Keratinocyte (primary cell): ENCODE results near the gene F11R. TPM values are rescaled to one million over a fixed set of nuclear protein-coding genes. Genes with fewer than 3 reads are reported as not detected.

Experiments
- DNase-seq: peaks from one replicate; pipeline ENCODE4 v3.0.0-alpha.2; 2011; ENCODE audit warnings: low read depth, missing footprints, low spot score
- FAIRE-seq: peaks from 2 replicates; lab custom pipeline; 2011; peaks lifted over from hg19 to GRCh38; lab: Jason Lieb, UNC
- H2AFZ ChIP-seq: 2 replicates; pipeline ENCODE4 v1.6.0; 2012; ENCODE audit warnings: low read length, control low read depth, inconsistent platforms; ENCODE audit not compliant: control insufficient read depth
- H3K27ac ChIP-seq: 2 replicates; pipeline ENCODE4 v1.5.1; 2011; ENCODE audit warnings: low read length; ENCODE audit not compliant: control insufficient read depth, insufficient read depth
- H3K27me3 ChIP-seq: 3 replicates; pipeline ENCODE4 v1.6.0; 2011; ENCODE audit warnings: low read length; ENCODE audit not compliant: control insufficient read depth, insufficient read depth; ENCODE audit errors: extremely low read depth
- H3K36me3 ChIP-seq, 2 experiments: 2 replicates in 1 of 2; 3 replicates in 1 of 2; pipeline ENCODE4 v1.5.1; 2011; ENCODE audit warnings: low read length in 2 of 2, mild to moderate bottlenecking in 1 of 2; ENCODE audit not compliant: control insufficient read depth in 2 of 2, insufficient read depth in 2 of 2; ENCODE audit errors: extremely low read depth in 1 of 2
- H3K4me1 ChIP-seq: 3 replicates; pipeline ENCODE4 v1.5.1; 2011; ENCODE audit warnings: low read length; ENCODE audit not compliant: control insufficient read depth, insufficient read depth; ENCODE audit errors: extremely low read depth
- H3K4me2 ChIP-seq: 3 replicates; pipeline ENCODE4 v1.6.0; 2011; ENCODE audit warnings: low read depth, low read length; ENCODE audit not compliant: control insufficient read depth, insufficient read depth; ENCODE audit errors: extremely low read depth
- H3K4me3 ChIP-seq, 3 experiments: fragments of 200-600 bp in 1 of 3; sonication (generic) in 1 of 3; 2 replicates in 2 of 3; 3 replicates in 1 of 3; pipeline ENCODE4 v1.5.1; 2011 to 2016; ENCODE audit warnings: low read length in 3 of 3, mild to moderate bottlenecking in 3 of 3, control low read depth in 2 of 3, inconsistent platforms in 1 of 3, low read depth in 1 of 3, mixed read lengths in 1 of 3, mixed run types in 1 of 3, moderate library complexity in 1 of 3; ENCODE audit not compliant: control insufficient read depth in 2 of 3, insufficient read depth in 2 of 3; ENCODE audit errors: extremely low read depth in 1 of 3
- H3K79me2 ChIP-seq: 2 replicates; pipeline ENCODE4 v1.6.0; 2012; ENCODE audit warnings: low read length; ENCODE audit not compliant: control insufficient read depth, insufficient read depth
- H3K9ac ChIP-seq: 3 replicates; pipeline ENCODE4 v1.6.0; 2011; ENCODE audit warnings: low read length; ENCODE audit not compliant: control insufficient read depth, insufficient read depth; ENCODE audit errors: extremely low read depth
- H3K9me1 ChIP-seq: 3 replicates; pipeline ENCODE4 v1.6.0; 2011; ENCODE audit warnings: low read length; ENCODE audit not compliant: control insufficient read depth, insufficient read depth; ENCODE audit errors: extremely low read depth
- H3K9me3 ChIP-seq: 2 replicates; pipeline ENCODE4 v1.5.1; 2012; ENCODE audit warnings: low read depth, low read length; ENCODE audit not compliant: control insufficient read depth
- H4K20me1 ChIP-seq: 3 replicates; pipeline ENCODE4 v1.6.0; 2011; ENCODE audit warnings: low read length; ENCODE audit not compliant: control insufficient read depth, insufficient read depth; ENCODE audit errors: extremely low read depth
- EZH2 ChIP-seq: IDR thresholded peaks from one replicate; pipeline ENCODE4 v1.6.1; 2012; ENCODE audit warnings: inconsistent platforms, mild to moderate bottlenecking, low read length, moderate library complexity
- dilution Hi-C: fragments of 300-500 bp; cut with MboI; formaldehyde crosslinking; loops from one replicate; pipeline ENCODE4 v1.7.0; 2020; ENCODE audit warnings: low sequenced_read_pairs; ENCODE audit not compliant: extremely low pct_ligation_motif_present
- polyA plus RNA-seq, 5 experiments: library from polyadenylated mRNA; depleted of rRNA in 3 of 5; stranded (reverse) in 3 of 5; stranded (forward) in 1 of 5; unstranded in 1 of 5; fragments of >200 nt; gene quantifications; 1 replicate in 1 of 5; 2 replicates in 3 of 5; 3 replicates in 1 of 5; pipeline versions ENCODE4 v1.2.1 to v1.2.3, GENCODE V29; 2011 to 2012; ENCODE audit warnings: missing spikeins in 2 of 5, low read depth in 1 of 5, low replicate concordance in 1 of 5
- TF ChIP-seq, protein P1 (sequence below), 3 experiments: IDR thresholded peaks in 1 of 3; conservative IDR thresholded peaks in 1 of 3; optimal IDR thresholded peaks in 1 of 3; 2 replicates in 2 of 3; 3 replicates in 1 of 3; pipeline versions ENCODE3 to v1.5.1; 2011; ENCODE audit warnings: low read length in 3 of 3, mild to moderate bottlenecking in 3 of 3, moderate library complexity in 2 of 3, control low read depth in 1 of 3, inconsistent platforms in 1 of 3; ENCODE audit not compliant: insufficient read depth in 2 of 3; ENCODE audit errors: extremely low read depth in 1 of 3

Gene F11R
- polyA plus RNA-seq, 1 donor (not counting 4 experiments of a cell fraction or from before 2014, with no cell fraction given): 224 TPM

DNA sequence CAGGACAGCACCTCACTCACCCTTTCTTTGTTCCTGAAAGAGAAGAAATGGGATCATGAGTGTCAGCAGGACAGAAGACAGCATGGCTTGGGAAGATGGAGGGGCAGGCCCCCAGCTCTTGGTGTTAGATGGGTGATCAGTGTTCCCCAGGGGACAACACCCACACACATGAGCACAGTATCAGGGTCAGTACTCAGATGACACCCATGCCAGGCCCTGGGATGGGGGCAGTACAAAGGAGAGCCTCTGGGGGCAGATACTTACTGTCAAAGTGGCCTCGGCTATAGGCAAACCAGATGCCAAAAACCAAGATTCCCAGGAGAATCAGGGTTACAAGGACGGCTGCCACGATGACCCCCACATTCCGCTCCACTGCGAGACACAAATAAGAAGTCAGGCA, 21.6 kb downstream of the F11R start:
- peaks cover 25% of the 10 kb centered on the region for H3K79me2 ChIP-seq
- no peaks in the 10 kb centered on the region for H3K9me1 ChIP-seq
- dilution Hi-C loops: no loop called here
- FAIRE-seq (no peak), DNase-seq (no peak)
- TF ChIP-seq, protein P1, sequence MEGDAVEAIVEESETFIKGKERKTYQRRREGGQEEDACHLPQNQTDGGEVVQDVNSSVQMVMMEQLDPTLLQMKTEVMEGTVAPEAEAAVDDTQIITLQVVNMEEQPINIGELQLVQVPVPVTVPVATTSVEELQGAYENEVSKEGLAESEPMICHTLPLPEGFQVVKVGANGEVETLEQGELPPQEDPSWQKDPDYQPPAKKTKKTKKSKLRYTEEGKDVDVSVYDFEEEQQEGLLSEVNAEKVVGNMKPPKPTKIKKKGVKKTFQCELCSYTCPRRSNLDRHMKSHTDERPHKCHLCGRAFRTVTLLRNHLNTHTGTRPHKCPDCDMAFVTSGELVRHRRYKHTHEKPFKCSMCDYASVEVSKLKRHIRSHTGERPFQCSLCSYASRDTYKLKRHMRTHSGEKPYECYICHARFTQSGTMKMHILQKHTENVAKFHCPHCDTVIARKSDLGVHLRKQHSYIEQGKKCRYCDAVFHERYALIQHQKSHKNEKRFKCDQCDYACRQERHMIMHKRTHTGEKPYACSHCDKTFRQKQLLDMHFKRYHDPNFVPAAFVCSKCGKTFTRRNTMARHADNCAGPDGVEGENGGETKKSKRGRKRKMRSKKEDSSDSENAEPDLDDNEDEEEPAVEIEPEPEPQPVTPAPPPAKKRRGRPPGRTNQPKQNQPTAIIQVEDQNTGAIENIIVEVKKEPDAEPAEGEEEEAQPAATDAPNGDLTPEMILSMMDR (optimal IDR thresholded peaks at IDR 0.05 in 1 of 3, IDR thresholded peaks at IDR 0.05 in 1 of 3, conservative IDR thresholded peaks at IDR 0.05 in 1 of 3; ENCODE audit: extremely low read depth in 1 of 3, insufficient read depth in 2 of 3, low read length in 3 of 3): no peak
- TF ChIP-seq EZH2: no peak
- H3K27me3 ChIP-seq: no peaks in the 10 kb centered on the region
- H3K4me1 ChIP-seq: peaks cover 29% of the 10 kb centered on the region
- no peak overlapping the region for H3K27ac ChIP-seq
- H3K4me3 ChIP-seq: no peak overlapping the region
- no peak overlapping the region for H3K9ac ChIP-seq
- H3K4me2 ChIP-seq: no peak overlapping the region
- no peaks in the 10 kb centered on the region for H4K20me1 ChIP-seq
- H2AFZ ChIP-seq: no peak overlapping the region
- H3K9me3 ChIP-seq: no peaks in the 10 kb centered on the region
- peaks cover 28 to 32% of the 10 kb centered on the region in 2 experiments for H3K36me3 ChIP-seq

- H3K9ac ChIP-seq: peak overlapping the region; percentile 23
- no peak overlapping the region for H3K4me2 ChIP-seq
- peaks cover 10% of the 10 kb centered on the region for H3K79me2 ChIP-seq
- TF ChIP-seq, protein P1 (optimal IDR thresholded peaks at IDR 0.05 in 1 of 3, IDR thresholded peaks at IDR 0.05 in 1 of 3, conservative IDR thresholded peaks at IDR 0.05 in 1 of 3; ENCODE audit: extremely low read depth in 1 of 3, insufficient read depth in 2 of 3, low read length in 3 of 3): peak; percentile 65 to 86 (median 73)
- TF ChIP-seq EZH2: no peak
- H3K9me3 ChIP-seq: no peaks in the 10 kb centered on the region
- H2AFZ ChIP-seq: no peak overlapping the region
- DNase-seq: no peak
- H3K36me3 ChIP-seq: peaks cover 28 to 32% of the 10 kb centered on the region in 2 experiments
- H3K27ac ChIP-seq: peak overlapping the region; percentile 62
- H3K9me1 ChIP-seq: no peaks in the 10 kb centered on the region
- H3K4me1 ChIP-seq: peaks cover 29% of the 10 kb centered on the region
- dilution Hi-C loops: no loop called here
- H3K4me3 ChIP-seq: no peak overlapping the region
- no peaks in the 10 kb centered on the region for H3K27me3 ChIP-seq
- H4K20me1 ChIP-seq: no peaks in the 10 kb centered on the region
- FAIRE-seq: peak; percentile 51
These were observed 23.5 kb downstream of the F11R start for GRCh38 chr1:160997323-160998038.
